A673 (cell line): ENCODE results near the gene BTG2. TPM values are rescaled to one million over a fixed set of nuclear protein-coding genes. Genes with fewer than 3 reads are reported as not detected.

Experiments
- BruUV-seq: library from RNA; stranded (reverse); fragments of 400-500 nt; replicated peaks from 2 replicates; lab custom pipeline; 2021; lab: Mats Ljungman, UMichigan
- CTCF ChIA-PET: fragments of 300-600 bp; sonication (Branson Sonifier 250); formaldehyde crosslinking; loops from one replicate; lab custom pipeline; 2022; ENCODE audit warnings: antibody characterized with exemption; lab: Charles Lee
- POLR2A ChIA-PET: fragments of 300-600 bp; sonication (Branson Sonifier 250); formaldehyde crosslinking; loops from one replicate; lab custom pipeline; 2022; ENCODE audit warnings: antibody characterized with exemption; ENCODE audit not compliant: low non-redundant PET; lab: Charles Lee
- DNase-seq: peaks from one replicate; pipeline ENCODE4 v3.0.0-alpha.2; 2015; ENCODE audit warnings: low spot score
- H3K27ac ChIP-seq: fragments of 200-600 bp; sonication (generic); 2 replicates; pipeline ENCODE4 v1.5.1; 2016; ENCODE audit warnings: mixed run types, low read depth, mild to moderate bottlenecking, mixed read lengths, antibody characterized with exemption, low read length; ENCODE audit not compliant: poor library complexity, severe bottlenecking
- H3K27me3 ChIP-seq: fragments of 200-600 bp; sonication (generic); replicated peaks from 2 replicates; pipeline ENCODE4 v1.6.1; 2017; ENCODE audit warnings: mixed run types, low read depth, mild to moderate bottlenecking, mixed read lengths, antibody characterized with exemption, low read length; ENCODE audit not compliant: insufficient read depth, poor library complexity
- H3K36me3 ChIP-seq: fragments of 200-600 bp; sonication (generic); 2 replicates; pipeline ENCODE4 v1.6.1; 2016; ENCODE audit warnings: mixed run types, mild to moderate bottlenecking, mixed read lengths, antibody characterized with exemption, low read length; ENCODE audit not compliant: insufficient read depth, poor library complexity, severe bottlenecking
- H3K4me1 ChIP-seq: fragments of 200-600 bp; sonication (generic); 2 replicates; pipeline ENCODE4 v1.6.1; 2017; ENCODE audit warnings: mixed run types, mild to moderate bottlenecking, mixed read lengths, antibody characterized with exemption, low read length; ENCODE audit not compliant: insufficient read depth, poor library complexity, severe bottlenecking
- H3K4me3 ChIP-seq: fragments of 200-600 bp; sonication (generic); 2 replicates; pipeline ENCODE4 v1.5.1; 2016; ENCODE audit warnings: low read depth, mixed run types, mild to moderate bottlenecking, mixed read lengths, low read length; ENCODE audit not compliant: poor library complexity, severe bottlenecking
- H3K9me3 ChIP-seq: fragments of 200-600 bp; sonication (generic); 2 replicates; pipeline ENCODE4 v1.6.1; 2016; ENCODE audit warnings: mixed run types, low read depth, mild to moderate bottlenecking, mixed read lengths, antibody characterized with exemption, low read length; ENCODE audit not compliant: poor library complexity, severe bottlenecking
- CTCF ChIP-seq: fragments of 300-800, 200-600 bp; sonication (generic); conservative IDR thresholded peaks from 2 replicates; pipeline ENCODE4 v1.5.1; 2017; ENCODE audit warnings: low read depth, mild to moderate bottlenecking, antibody characterized with exemption, low read length, moderate library complexity, mixed read lengths
- EZH2 ChIP-seq: fragments of 200-600 bp; sonication (generic); IDR thresholded peaks from 2 replicates; pipeline ENCODE4 v1.6.1; 2017; ENCODE audit warnings: borderline replicate concordance, low read depth, mild to moderate bottlenecking, mixed read lengths, antibody characterized with exemption, low read length; ENCODE audit not compliant: poor library complexity, severe bottlenecking
- intact Hi-C: fragments of 100-400 bp; cut with micrococcal nuclease; formaldehyde crosslinking; loops from one replicate; pipeline ENCODE4 v1.10.0; 2022; ENCODE audit not compliant: unreplicated experiment
- total RNA-seq: library from RNA; stranded (reverse); gene quantifications from 2 replicates; pipeline ENCODE4 v1.2.3, GENCODE V29; 2021

The BTG2 gene
- total RNA-seq, 1 experiment from 2014 or later = 9.3 TPM

- peaks cover 22% of the 10 kb centered on the region for H3K4me1 ChIP-seq
- TF ChIP-seq EZH2 (no peak), CTCF (no peak)
- H3K27me3 ChIP-seq = no peaks in the 10 kb centered on the region
- no peak overlapping the region for H3K27ac ChIP-seq
- BruUV-seq = no TSS peak
- H3K36me3 ChIP-seq = no peaks in the 10 kb centered on the region
- ChIA-PET POLR2A (no interaction called here), CTCF (no interaction called here)
- H3K4me3 ChIP-seq = no peak overlapping the region
- H3K9me3 ChIP-seq = no peaks in the 10 kb centered on the region
- intact Hi-C loops = no loop called here
- DNase-seq = no peak
Measured at GRCh38 chr1:203288400-203288799, 16.9 kb upstream of the BTG2 start.

- DNase-seq = no peak
- POLR2A ChIA-PET = no interaction called here
- Histone ChIP-seq H3K4me1 (peaks cover 22% of the 10 kb centered on the region), H3K27me3 (no peaks in the 10 kb centered on the region), H3K4me3 (no peak overlapping the region), H3K9me3 (no peaks in the 10 kb centered on the region), H3K27ac (peak overlapping the region; percentile 65), H3K36me3 (no peaks in the 10 kb centered on the region)
- BruUV-seq = no TSS peak
- CTCF ChIA-PET = interaction anchor here (1.5 kb wide), 1 partner anchor 17 kb away, joined by 4 read pairs; no protein-coding TSS in a partner anchor
- no peak for TF ChIP-seq CTCF
- TF ChIP-seq EZH2 = no peak
- intact Hi-C loops = no loop called here
Measured at GRCh38 chr1:203289281-203289981, 15.9 kb upstream of the BTG2 start.

GRCh38 chr1:203289982-203290260, 15.4 kb upstream of the BTG2 start:
- H3K27ac ChIP-seq = peak overlapping the region; percentile 65
- H3K4me1 ChIP-seq = peaks cover 22% of the 10 kb centered on the region
- TF ChIP-seq CTCF (no peak), EZH2 (no peak)
- intact Hi-C loops = no loop called here
- no peaks in the 10 kb centered on the region for H3K36me3 ChIP-seq
- CTCF ChIA-PET = interaction anchor here (1.5 kb wide), 1 partner anchor 17 kb away, joined by 4 read pairs; no protein-coding TSS in a partner anchor
- H3K9me3 ChIP-seq = no peaks in the 10 kb centered on the region
- H3K27me3 ChIP-seq = no peaks in the 10 kb centered on the region
- DNase-seq = no peak
- no peak overlapping the region for H3K4me3 ChIP-seq
- BruUV-seq = no TSS peak
- POLR2A ChIA-PET = no interaction called here
